Heart left ventricle (tissue), 13 donors: ENCODE data around the gene C15orf39.

ENCODE experiments used
- POLR2A ChIP-seq, 2 donors: fragments of 450-650 bp; IDR thresholded peaks; one replicate each; pipeline ENCODE4 v1.6.1; 2017; ENCODE audit warnings: antibody characterized with exemption in 2 of 2, mild to moderate bottlenecking in 2 of 2, moderate library complexity in 2 of 2
- TF ChIP-seq, protein P1 (sequence below), 12 donors: fragments of 200-600 bp; sonication (generic) in 4 of 12; IDR thresholded peaks; one replicate each; pipeline versions ENCODE4 v1.5.0 to v1.8.0; 2018 to 2022; ENCODE audit warnings: antibody characterized with exemption in 12 of 12, mild to moderate bottlenecking in 5 of 12
- donor health status: ischemic (EF 13 %, LVEDD 7.1; RV severe dilation, severe dysfunction).
- donor health status: DM: no; HTN: yes; CAD: no.
- donor health status: DM: no; HTN: no; CAD: no.
- donor health status: ischemic (EF 25% LVEDD 6.9; RV normal size, moderate dysfunction).
- donor health status: ischemic (EF 25% LVEDD 5.7; RV mildly dilated, moderate dysfunction).
- donor health status: ischemic (EF 35%, LVEDD 5.7; RV mildly dilated, moderate dysfunction).
- donor health status: nonischemic (EF 11% LVEDD 7.7; RV severe dilation, severe dysfunction).
- donor health status: DM: yes; HTN: yes; CAD: no.
- donor health status: PGD.
- donor health status: ischemic (EF 29% LVEDD 5.4; RV normal size, mild dysfunction).
- donor health status: nonischemic (EF 23%, LVEDD 6.1; RV moderate dilation, normal function).

DNA sequence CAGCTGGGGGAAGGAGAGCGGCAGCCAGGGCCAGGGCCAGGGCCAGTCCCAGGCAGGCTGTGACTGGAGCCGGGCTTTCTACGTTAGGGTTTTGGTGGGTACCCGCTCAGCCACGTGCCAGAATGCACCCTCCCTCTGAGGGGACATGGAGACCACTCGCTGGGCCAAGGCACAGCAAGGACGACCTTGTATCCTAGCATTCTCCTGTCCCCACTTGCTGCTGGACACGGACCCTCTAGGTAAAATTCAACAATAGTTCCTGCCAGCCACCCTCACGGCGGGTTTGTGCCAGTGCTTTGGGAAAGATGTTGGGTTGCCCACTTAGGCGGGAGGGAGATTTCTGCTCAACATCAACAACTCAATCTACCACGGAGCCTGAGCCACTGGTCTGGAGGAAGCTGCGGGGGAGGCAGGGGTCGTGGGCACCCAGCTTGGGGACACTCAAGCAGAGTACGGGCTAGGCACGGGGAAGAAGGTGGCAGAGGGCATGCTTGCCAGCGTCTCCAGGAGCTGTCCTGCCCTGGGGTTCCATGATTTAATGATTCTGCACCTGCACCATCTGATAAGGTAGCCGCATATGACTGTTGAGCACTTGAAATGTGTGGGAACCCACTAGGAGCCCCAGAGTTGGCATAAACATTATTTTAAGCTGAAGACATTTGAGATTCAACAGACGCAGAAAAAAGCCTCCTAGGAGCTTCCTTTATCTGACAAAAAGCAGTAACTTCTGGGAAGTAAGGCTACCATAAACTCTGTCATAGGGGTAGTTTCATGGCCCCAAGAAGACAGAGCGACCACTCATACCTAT lies 22.5 kb upstream of the C15orf39 start:
- TF ChIP-seq POLR2A (IDR thresholded peaks at IDR 0.05), result no peak
- TF ChIP-seq, protein P1, sequence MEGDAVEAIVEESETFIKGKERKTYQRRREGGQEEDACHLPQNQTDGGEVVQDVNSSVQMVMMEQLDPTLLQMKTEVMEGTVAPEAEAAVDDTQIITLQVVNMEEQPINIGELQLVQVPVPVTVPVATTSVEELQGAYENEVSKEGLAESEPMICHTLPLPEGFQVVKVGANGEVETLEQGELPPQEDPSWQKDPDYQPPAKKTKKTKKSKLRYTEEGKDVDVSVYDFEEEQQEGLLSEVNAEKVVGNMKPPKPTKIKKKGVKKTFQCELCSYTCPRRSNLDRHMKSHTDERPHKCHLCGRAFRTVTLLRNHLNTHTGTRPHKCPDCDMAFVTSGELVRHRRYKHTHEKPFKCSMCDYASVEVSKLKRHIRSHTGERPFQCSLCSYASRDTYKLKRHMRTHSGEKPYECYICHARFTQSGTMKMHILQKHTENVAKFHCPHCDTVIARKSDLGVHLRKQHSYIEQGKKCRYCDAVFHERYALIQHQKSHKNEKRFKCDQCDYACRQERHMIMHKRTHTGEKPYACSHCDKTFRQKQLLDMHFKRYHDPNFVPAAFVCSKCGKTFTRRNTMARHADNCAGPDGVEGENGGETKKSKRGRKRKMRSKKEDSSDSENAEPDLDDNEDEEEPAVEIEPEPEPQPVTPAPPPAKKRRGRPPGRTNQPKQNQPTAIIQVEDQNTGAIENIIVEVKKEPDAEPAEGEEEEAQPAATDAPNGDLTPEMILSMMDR (IDR thresholded peaks at IDR 0.05), result no peak
